Measurements from ENCODE around the gene CD226.

Gene CD226

GRCh38 chr18:69894467-69894866, 53.2 kb downstream of the CD226 start:
- Histone ChIP-seq H3K27me3 (ENCODE audit: low read depth, low read length) (no peaks in the 10 kb centered on the region), H3K36me3 (replicated peaks; ENCODE audit: low read depth, low read length) (peaks cover 17% of the 10 kb centered on the region), H3K79me2 (ENCODE audit: low read length) (no peaks in the 10 kb centered on the region), H3K4me3 (ENCODE audit: low read length) (no peak overlapping the region), H3K4me1 (ENCODE audit: low read length) (peaks cover 24% of the 10 kb centered on the region), H3K9me3 (ENCODE audit: insufficient read depth, low read length) (no peaks in the 10 kb centered on the region), H2AFZ (ENCODE audit: low read depth, low read length) (no peak overlapping the region), H4K20me1 (ENCODE audit: insufficient read depth, low read length) (no peaks in the 10 kb centered on the region), H3K4me2 (ENCODE audit: low read length) (no peak overlapping the region), H3K9ac (ENCODE audit: low read length) (no peak overlapping the region), H3K27ac (ENCODE audit: low read length) (no peak overlapping the region)
- TF ChIP-seq EZH2phosphoT487 (IDR thresholded peaks at IDR 0.05; ENCODE audit: low read depth) (no peak), CTCF (IDR thresholded peaks at IDR 0.05; ENCODE audit: low read depth, low read length) (no peak)

- no peaks in the 10 kb centered on the region for H3K9me3 ChIP-seq (ENCODE audit: insufficient read depth, low read length)
- no peaks in the 10 kb centered on the region for H3K27me3 ChIP-seq (ENCODE audit: low read depth, low read length)
- no peak overlapping the region for H3K4me3 ChIP-seq (ENCODE audit: low read length)
- H3K9ac ChIP-seq (ENCODE audit: low read length): no peak overlapping the region
- peaks cover 15% of the 10 kb centered on the region for H3K36me3 ChIP-seq (replicated peaks; ENCODE audit: low read depth, low read length)
- no peaks in the 10 kb centered on the region for H3K79me2 ChIP-seq (ENCODE audit: low read length)
- H4K20me1 ChIP-seq (ENCODE audit: insufficient read depth, low read length): no peaks in the 10 kb centered on the region
- peaks cover 16% of the 10 kb centered on the region for H3K4me1 ChIP-seq (ENCODE audit: low read length)
- no peak overlapping the region for H3K27ac ChIP-seq (ENCODE audit: low read length)
- TF ChIP-seq EZH2phosphoT487 (IDR thresholded peaks at IDR 0.05; ENCODE audit: low read depth) (no peak), CTCF (IDR thresholded peaks at IDR 0.05; ENCODE audit: low read depth, low read length) (no peak)
- no peak overlapping the region for H3K4me2 ChIP-seq (ENCODE audit: low read length)
- no peak overlapping the region for H2AFZ ChIP-seq (ENCODE audit: low read depth, low read length)
Observed at GRCh38 chr18:69890558-69890957, 57.1 kb downstream of the CD226 start.

- Histone ChIP-seq H3K4me1 (ENCODE audit: low read length) (peaks cover 31% of the 10 kb centered on the region), H2AFZ (ENCODE audit: low read depth, low read length) (no peak overlapping the region), H3K9me3 (ENCODE audit: insufficient read depth, low read length) (no peaks in the 10 kb centered on the region), H3K9ac (ENCODE audit: low read length) (no peak overlapping the region), H3K27ac (ENCODE audit: low read length) (no peak overlapping the region), H3K4me2 (ENCODE audit: low read length) (no peak overlapping the region), H4K20me1 (ENCODE audit: insufficient read depth, low read length) (no peaks in the 10 kb centered on the region), H3K36me3 (replicated peaks; ENCODE audit: low read depth, low read length) (peaks cover 9% of the 10 kb centered on the region), H3K27me3 (ENCODE audit: low read depth, low read length) (no peaks in the 10 kb centered on the region), H3K4me3 (ENCODE audit: low read length) (no peak overlapping the region), H3K79me2 (ENCODE audit: low read length) (no peaks in the 10 kb centered on the region)
- TF ChIP-seq EZH2phosphoT487 (IDR thresholded peaks at IDR 0.05; ENCODE audit: low read depth): no peak
- no peak for TF ChIP-seq CTCF (IDR thresholded peaks at IDR 0.05; ENCODE audit: low read depth, low read length)
Observed at GRCh38 chr18:69889009-69889408, 58.7 kb downstream of the CD226 start.

- Histone ChIP-seq H3K27me3 (ENCODE audit: low read depth, low read length) (no peaks in the 10 kb centered on the region), H3K4me1 (ENCODE audit: low read length) (peaks cover 48% of the 10 kb centered on the region), H3K4me2 (ENCODE audit: low read length) (no peak overlapping the region; the same call in 1 of the 2 replicates), H4K20me1 (ENCODE audit: insufficient read depth, low read length) (no peaks in the 10 kb centered on the region), H3K9me3 (ENCODE audit: insufficient read depth, low read length) (no peaks in the 10 kb centered on the region), H2AFZ (ENCODE audit: low read depth, low read length) (no peak overlapping the region), H3K36me3 (replicated peaks; ENCODE audit: low read depth, low read length) (peaks cover 6% of the 10 kb centered on the region), H3K27ac (ENCODE audit: low read length) (no peak overlapping the region), H3K9ac (ENCODE audit: low read length) (no peak overlapping the region), H3K79me2 (ENCODE audit: low read length) (no peaks in the 10 kb centered on the region), H3K4me3 (ENCODE audit: low read length) (no peak overlapping the region)
- TF ChIP-seq CTCF (IDR thresholded peaks at IDR 0.05; ENCODE audit: low read depth, low read length) (no peak), EZH2phosphoT487 (IDR thresholded peaks at IDR 0.05; ENCODE audit: low read depth) (no peak)
Observed at GRCh38 chr18:69887256-69887655, 60.4 kb downstream of the CD226 start.

Data from OCI-LY3 (cell line).